Measurements from ENCODE around the gene MEIOB. TPM values are rescaled to one million over a fixed set of nuclear protein-coding genes. Genes with fewer than 3 reads are reported as not detected.

The MEIOB gene
- total RNA-seq, 1 donor, result not detected

GRCh38 chr16:1828645-1829410 is 43.1 kb downstream of the MEIOB start:
- Histone ChIP-seq H2AFZ (ENCODE audit: low read length) (no peak overlapping the region), H3K36me3 (ENCODE audit: insufficient read depth, low read length) (no peaks in the 10 kb centered on the region), H3K9me3 (ENCODE audit: low read depth, low read length) (no peaks in the 10 kb centered on the region), H3K27me3 (ENCODE audit: insufficient read depth, low read length) (no peaks in the 10 kb centered on the region), H4K20me1 (ENCODE audit: insufficient read depth, low read length) (peaks cover 12% of the 10 kb centered on the region), H3K4me2 (ENCODE audit: insufficient read depth, low read length) (peak overlapping the region; percentile 90), H3K4me3 (ENCODE audit: insufficient read depth, low read length) (no peak overlapping the region), H3K27ac (ENCODE audit: low read depth, low read length) (no peak overlapping the region), H3K4me1 (ENCODE audit: insufficient read depth, low read length) (peaks cover 25% of the 10 kb centered on the region), H3K79me2 (ENCODE audit: insufficient read depth, low read length) (peaks cover 52% of the 10 kb centered on the region)
- DNase-seq (ENCODE audit: insufficient read length, low spot score, missing footprints), result no peak
- TF ChIP-seq CTCF (IDR thresholded peaks at IDR 0.05; ENCODE audit: extremely low read depth, low read depth, low read length), result no peak

DNA sequence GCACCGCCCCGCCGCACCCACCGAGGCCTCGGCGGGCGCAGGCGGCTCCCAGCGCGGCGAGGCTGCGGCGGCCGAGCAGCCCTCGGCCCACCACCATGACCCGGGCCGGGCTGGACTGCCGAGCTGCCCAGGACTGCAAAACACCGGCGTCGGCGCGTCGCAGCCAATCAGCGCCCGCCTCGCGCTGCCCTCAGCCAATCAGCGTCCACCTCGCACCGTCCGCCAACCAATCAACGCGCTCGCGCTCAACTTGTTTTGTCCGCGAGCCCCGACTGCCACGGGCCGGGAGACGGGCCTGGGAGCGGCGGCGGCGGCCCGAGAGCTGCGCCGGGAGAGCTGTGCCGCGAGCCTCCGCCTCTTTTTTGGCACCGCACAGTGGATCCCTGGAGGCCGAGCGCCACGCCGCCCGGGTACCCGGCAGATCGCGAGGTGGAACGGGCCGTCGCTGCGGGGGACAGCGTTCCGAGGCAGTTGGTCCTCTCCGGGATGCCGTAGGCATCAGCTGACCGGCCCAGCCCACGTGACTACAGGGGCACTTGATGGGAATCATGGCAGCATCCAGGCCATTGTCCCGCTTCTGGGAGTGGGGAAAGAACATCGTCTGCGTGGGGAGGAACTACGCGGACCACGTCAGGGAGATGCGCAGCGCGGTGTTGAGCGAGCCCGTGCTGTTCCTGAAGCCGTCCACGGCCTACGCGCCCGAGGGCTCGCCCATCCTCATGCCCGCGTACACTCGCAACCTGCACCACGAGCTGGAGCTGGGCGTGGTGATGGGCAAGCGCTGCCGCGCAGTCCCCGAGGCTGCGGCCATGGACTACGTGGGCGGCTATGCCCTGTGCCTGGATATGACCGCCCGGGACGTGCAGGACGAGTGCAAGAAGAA is 45.0 kb downstream of the MEIOB start, which contains the start of the genes FAHD1 and HAGH:
Gene FAHD1 (plus strand): TSS at position 516 of the 883 bp plus-strand sequence. CDS start 33 bp downstream, at position 549.
Gene HAGH (minus strand): TSS at position 135 of the 883 bp plus-strand sequence. CDS start 38 bp downstream, at position 97.
- Histone ChIP-seq H3K36me3 (ENCODE audit: insufficient read depth, low read length) (peaks cover 10% of the 10 kb centered on the region), H3K4me3 (ENCODE audit: insufficient read depth, low read length) (peak within 1 kb of the TSS; percentile 99), H3K79me2 (ENCODE audit: insufficient read depth, low read length) (peaks cover 61% of the 10 kb centered on the region), H3K9me3 (ENCODE audit: low read depth, low read length) (no peaks in the 10 kb centered on the region), H4K20me1 (ENCODE audit: insufficient read depth, low read length) (peaks cover 18% of the 10 kb centered on the region), H3K4me1 (ENCODE audit: insufficient read depth, low read length) (peaks cover 25% of the 10 kb centered on the region), H3K27ac (ENCODE audit: low read depth, low read length) (peak within 1 kb of the TSS; percentile 62), H2AFZ (ENCODE audit: low read length) (peak within 1 kb of the TSS; percentile 100), H3K27me3 (ENCODE audit: insufficient read depth, low read length) (no peaks in the 10 kb centered on the region), H3K4me2 (ENCODE audit: insufficient read depth, low read length) (peak within 1 kb of the TSS; percentile 93)
- TF ChIP-seq CTCF (IDR thresholded peaks at IDR 0.05; ENCODE audit: extremely low read depth, low read depth, low read length), result no peak
- DNase-seq (ENCODE audit: insufficient read length, low spot score, missing footprints), result peak; percentile 100

- Histone ChIP-seq H3K9me3 (ENCODE audit: low read depth, low read length) (no peaks in the 10 kb centered on the region), H3K4me3 (ENCODE audit: insufficient read depth, low read length) (peak overlapping the region; percentile 99), H3K36me3 (ENCODE audit: insufficient read depth, low read length) (peaks cover 10% of the 10 kb centered on the region), H3K4me1 (ENCODE audit: insufficient read depth, low read length) (peaks cover 25% of the 10 kb centered on the region), H4K20me1 (ENCODE audit: insufficient read depth, low read length) (peaks cover 15% of the 10 kb centered on the region), H2AFZ (ENCODE audit: low read length) (peak overlapping the region; percentile 56), H3K79me2 (ENCODE audit: insufficient read depth, low read length) (peaks cover 63% of the 10 kb centered on the region), H3K27ac (ENCODE audit: low read depth, low read length) (no peak overlapping the region), H3K4me2 (ENCODE audit: insufficient read depth, low read length) (peak overlapping the region; percentile 93), H3K27me3 (ENCODE audit: insufficient read depth, low read length) (no peaks in the 10 kb centered on the region)
- no peak for TF ChIP-seq CTCF (IDR thresholded peaks at IDR 0.05; ENCODE audit: extremely low read depth, low read depth, low read length)
- no peak for DNase-seq (ENCODE audit: insufficient read length, low spot score, missing footprints)
Measured at GRCh38 chr16:1825864-1826690, 45.9 kb downstream of the MEIOB start.
